ENCODE measurements around the gene GRK6. TPM values are rescaled to one million over a fixed set of nuclear protein-coding genes. Genes with fewer than 3 reads are reported as not detected.
A peak's percentile ranks its signal among the peaks of the same experiment; 100 is the strongest.

GRK6 gene
- total RNA-seq, 1 donor from 2014 or later, result 43.9 TPM

DNA sequence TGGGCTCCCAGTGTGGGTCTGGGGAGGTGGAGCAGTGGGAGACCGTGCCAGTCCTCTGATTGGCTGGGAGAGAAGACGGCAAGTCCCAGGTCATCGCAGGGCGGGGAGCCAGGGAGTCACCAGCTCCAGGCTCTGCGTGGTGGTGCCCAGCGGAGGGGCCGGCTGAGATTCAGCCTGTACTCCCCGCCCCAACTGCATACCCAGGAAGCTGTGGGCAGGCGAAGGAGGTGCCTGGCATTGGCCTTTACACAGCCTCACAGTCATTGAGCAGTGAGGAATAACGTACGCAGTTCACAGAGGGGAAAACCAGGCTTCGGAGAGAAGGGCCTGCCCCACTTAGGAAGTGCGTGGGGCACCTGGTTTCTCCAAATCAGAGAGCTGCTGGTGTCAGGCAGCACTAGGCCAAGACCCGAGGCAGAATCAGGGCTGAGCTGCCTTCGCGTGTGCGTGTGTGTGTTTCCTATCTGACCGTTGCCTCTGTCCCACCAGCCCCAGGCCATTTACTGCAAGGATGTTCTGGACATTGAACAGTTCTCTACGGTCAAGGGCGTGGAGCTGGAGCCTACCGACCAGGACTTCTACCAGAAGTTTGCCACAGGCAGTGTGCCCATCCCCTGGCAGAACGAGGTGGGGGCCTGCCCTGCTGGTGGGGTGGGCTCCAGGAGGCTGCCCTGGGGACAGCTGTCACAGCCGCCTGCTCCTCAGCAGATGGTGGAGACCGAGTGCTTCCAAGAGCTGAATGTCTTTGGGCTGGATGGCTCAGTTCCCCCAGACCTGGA is 13.9 kb downstream of the GRK6 start:
- Histone ChIP-seq H3K9me3 (no peaks in the 10 kb centered on the region), H3K27ac (no peak overlapping the region), H3K4me1 (no peaks in the 10 kb centered on the region), H3K4me3 (no peak overlapping the region), H3K36me3 (peaks cover 48% of the 10 kb centered on the region), H3K27me3 (no peaks in the 10 kb centered on the region)
- ATAC-seq (no peak), DNase-seq (peak; percentile 61)
- no peak for TF ChIP-seq CTCF (IDR thresholded peaks at IDR 0.05)
- intact Hi-C loops (cut with DNase I), result no loop called here

- no peak for TF ChIP-seq CTCF (IDR thresholded peaks at IDR 0.05)
- ATAC-seq, result no peak
- peaks cover 7% of the 10 kb centered on the region for H3K4me1 ChIP-seq
- no peaks in the 10 kb centered on the region for H3K27me3 ChIP-seq
- no peaks in the 10 kb centered on the region for H3K9me3 ChIP-seq
- intact Hi-C loops (cut with DNase I), result no loop called here
- no peak overlapping the region for H3K27ac ChIP-seq
- H3K36me3 ChIP-seq, result peaks cover 41% of the 10 kb centered on the region
- no peak for DNase-seq
- H3K4me3 ChIP-seq, result no peak overlapping the region
Observed at GRCh38 chr5:177440990-177441780, 14.7 kb downstream of the GRK6 start.

DNA sequence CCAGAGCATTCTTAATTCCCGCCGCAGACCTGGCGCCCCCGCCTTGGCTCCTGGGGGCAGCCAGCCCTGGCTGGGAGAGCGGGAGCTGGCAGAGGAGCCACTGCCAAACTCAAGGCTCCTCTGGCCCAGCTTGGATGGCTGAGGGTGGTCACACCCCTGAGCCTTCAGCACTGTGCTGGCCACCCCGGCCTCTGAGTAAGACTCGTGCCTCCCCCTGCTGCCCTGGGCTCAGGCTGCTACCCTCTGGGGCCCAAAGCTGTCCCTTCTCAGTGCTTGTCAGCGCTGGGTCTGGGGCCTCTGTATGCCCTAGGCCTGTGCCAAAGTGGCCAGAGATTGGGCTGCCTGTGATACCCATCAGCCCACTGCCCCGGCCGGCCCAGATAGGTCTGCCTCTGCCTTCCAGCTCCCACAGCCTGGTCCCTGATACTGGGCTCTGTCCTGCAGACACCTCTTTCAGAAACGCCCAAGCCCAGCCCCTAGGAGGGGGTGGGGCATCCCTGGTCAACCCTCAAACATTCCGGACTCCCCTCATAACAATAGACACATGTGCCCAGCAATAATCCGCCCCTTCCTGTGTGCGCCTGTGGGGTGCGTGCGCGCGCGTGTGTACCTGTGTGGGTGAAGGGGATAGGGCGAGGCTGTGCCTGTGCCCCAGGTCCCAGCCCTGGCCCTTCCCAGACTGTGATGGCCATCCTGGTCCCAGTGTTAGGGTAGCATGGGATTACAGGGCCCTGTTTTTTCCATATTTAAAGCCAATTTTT is 15.8 kb downstream of the GRK6 start:
- no peak for ATAC-seq
- intact Hi-C loops (cut with DNase I), result no loop called here
- peaks cover 34% of the 10 kb centered on the region for H3K36me3 ChIP-seq

DNA sequence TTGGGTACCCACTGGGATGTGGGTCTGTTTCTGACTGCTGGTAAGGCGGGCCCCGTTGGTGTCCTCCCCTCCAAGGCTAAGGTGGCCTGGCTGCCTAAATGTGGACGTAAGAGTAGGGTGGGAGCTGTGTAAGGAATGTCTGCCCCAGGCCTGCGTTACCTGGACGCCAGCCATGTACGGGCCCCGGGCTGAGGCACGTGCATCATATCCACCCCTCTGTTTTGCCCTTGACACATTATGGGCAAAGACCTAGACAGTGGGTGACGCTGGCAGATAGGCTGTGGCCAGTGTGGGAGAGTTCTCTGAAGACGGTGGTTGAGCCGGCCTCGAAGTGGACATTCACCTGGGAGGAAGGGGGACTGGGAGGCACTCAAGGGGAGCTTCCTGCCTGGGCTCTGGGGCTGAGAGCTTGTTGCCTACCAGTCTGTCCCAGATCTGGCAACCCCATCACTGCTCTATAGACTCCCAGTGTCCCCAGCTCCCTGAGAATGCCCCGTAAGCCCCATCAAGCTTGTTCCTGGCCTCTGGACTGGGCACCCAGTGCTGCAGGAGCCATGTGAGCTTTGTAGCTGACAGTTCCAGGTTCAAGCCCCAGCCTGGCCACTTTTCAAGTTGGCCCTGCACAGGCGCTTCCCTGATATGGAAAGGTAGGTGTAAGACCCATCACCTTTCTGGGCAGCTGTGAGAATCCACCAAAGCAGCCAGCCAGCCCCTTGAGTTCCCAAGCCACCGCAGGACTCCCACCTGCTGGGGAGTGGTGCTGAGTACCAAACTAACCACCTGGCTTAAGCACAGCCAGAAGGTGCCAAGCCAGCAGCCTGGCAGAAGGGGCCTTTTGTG is 16.9 kb downstream of the GRK6 start:
- ATAC-seq (no peak), DNase-seq (peak; percentile 61)
- peaks cover 8% of the 10 kb centered on the region for H3K27me3 ChIP-seq
- H3K27ac ChIP-seq, result no peak overlapping the region
- H3K4me1 ChIP-seq, result peaks cover 22% of the 10 kb centered on the region
- intact Hi-C loops (cut with DNase I), result no loop called here
- no peak for TF ChIP-seq CTCF (IDR thresholded peaks at IDR 0.05)
- H3K36me3 ChIP-seq, result peaks cover 28% of the 10 kb centered on the region
- no peaks in the 10 kb centered on the region for H3K9me3 ChIP-seq
- H3K4me3 ChIP-seq, result no peak overlapping the region

More for the DNA sequence above, 15.8 kb downstream of the GRK6 start:
- peaks cover 13% of the 10 kb centered on the region for H3K4me1 ChIP-seq
- DNase-seq, result peak; percentile 57
- TF ChIP-seq CTCF (IDR thresholded peaks at IDR 0.05), result no peak
- H3K9me3 ChIP-seq, result no peaks in the 10 kb centered on the region
- H3K4me3 ChIP-seq, result no peak overlapping the region
- H3K27ac ChIP-seq, result no peak overlapping the region
- H3K27me3 ChIP-seq, result no peaks in the 10 kb centered on the region

All from upper lobe of right lung (tissue), 1 donor.